IMR-90 (cell line): ENCODE data around the gene LNX1. TPM values are rescaled to one million over a fixed set of nuclear protein-coding genes. Genes with fewer than 3 reads are reported as not detected.

ENCODE experiments used
- ATAC-seq: fragments of 200-7000 bp; cut with Tn5 transposase; 2 replicates; pipeline ENCODE4 v1.9.1; 2020; ENCODE audit warnings: low read depth, mild to moderate bottlenecking, moderate library complexity
- BruUV-seq: library from RNA; stranded (reverse); fragments of 400-500 nt; replicated peaks from 2 replicates; lab custom pipeline; 2021; lab: Mats Ljungman, UMichigan
- CTCF ChIA-PET: fragments of 300-600 bp; formaldehyde crosslinking; extraction: SDS; loops from one replicate; lab custom pipeline; 2021; ENCODE audit warnings: antibody characterized with exemption; lab: Yijun Ruan, JAX
- POLR2A ChIA-PET: fragments of 300-600 bp; sonication (Branson Sonifier 250); formaldehyde crosslinking; loops from one replicate; lab custom pipeline; 2022; ENCODE audit warnings: antibody characterized with exemption; ENCODE audit not compliant: unreplicated experiment; lab: Charles Lee
- DNase-seq: peaks from one replicate; pipeline ENCODE4 v3.0.0; 2013
- H2AFZ ChIP-seq: replicated peaks from 2 replicates; pipeline ENCODE3; 2013; ENCODE audit warnings: low read length, mild to moderate bottlenecking; ENCODE audit not compliant: poor library complexity
- H2AK5ac ChIP-seq: 2 replicates; pipeline ENCODE4 v1.6.1; 2013; ENCODE audit warnings: low read depth, low read length, inconsistent platforms
- H2AK9ac ChIP-seq: replicated peaks from 2 replicates; pipeline ENCODE3; 2013; ENCODE audit warnings: mild to moderate bottlenecking, low read depth, low read length, moderate library complexity; ENCODE audit not compliant: poor library complexity
- H2BK120ac ChIP-seq: 2 replicates; pipeline ENCODE4 v1.6.1; 2013; ENCODE audit warnings: low read depth, low read length, inconsistent platforms
- H2BK15ac ChIP-seq: 3 replicates; pipeline ENCODE4 v1.6.1; 2013; ENCODE audit warnings: low read depth, low read length, inconsistent platforms
- H2BK20ac ChIP-seq: 2 replicates; pipeline ENCODE4 v1.6.1; 2013; ENCODE audit warnings: low read depth, mild to moderate bottlenecking, inconsistent platforms, low read length, moderate library complexity
- H2BK5ac ChIP-seq: 2 replicates; pipeline ENCODE4 v1.6.1; 2013; ENCODE audit warnings: mild to moderate bottlenecking, low read depth, low read length, inconsistent platforms; ENCODE audit not compliant: poor library complexity, severe bottlenecking
- H3K14ac ChIP-seq: replicated peaks from 2 replicates; pipeline ENCODE4 v1.6.1; 2013; ENCODE audit warnings: low read depth, low read length, inconsistent platforms
- H3K18ac ChIP-seq: 2 replicates; pipeline ENCODE4 v1.6.1; 2013; ENCODE audit warnings: low read depth, low read length, control low read depth
- H3K23ac ChIP-seq: 2 replicates; pipeline ENCODE4 v1.6.1; 2013; ENCODE audit warnings: low read depth, low read length, inconsistent platforms
- H3K27ac ChIP-seq: 2 replicates; pipeline ENCODE4 v1.5.1; 2013; ENCODE audit warnings: mild to moderate bottlenecking, control low read depth, low read length; ENCODE audit not compliant: insufficient read depth
- H3K27me3 ChIP-seq: 2 replicates; pipeline ENCODE4 v1.6.1; 2013; ENCODE audit warnings: low read length; ENCODE audit not compliant: control insufficient read depth, insufficient read depth
- H3K36me3 ChIP-seq: 2 replicates; pipeline ENCODE4 v1.6.1; 2013; ENCODE audit warnings: low read length, mixed read lengths; ENCODE audit not compliant: control insufficient read depth, insufficient read depth
- H3K4ac ChIP-seq: 2 replicates; pipeline ENCODE4 v1.6.1; 2013; ENCODE audit warnings: low read depth, low read length, inconsistent platforms
- H3K4me1 ChIP-seq: 2 replicates; pipeline ENCODE4 v1.6.1; 2013; ENCODE audit warnings: low read length, mixed read lengths; ENCODE audit not compliant: control insufficient read depth, insufficient read depth
- H3K4me2 ChIP-seq: 2 replicates; pipeline ENCODE4 v1.6.1; 2013; ENCODE audit warnings: low read depth, mild to moderate bottlenecking, control low read depth, low read length, moderate library complexity
- H3K4me3 ChIP-seq: 2 replicates; pipeline ENCODE4 v1.5.1; 2013; ENCODE audit warnings: low read depth, mild to moderate bottlenecking, control low read depth, low read length, moderate library complexity; ENCODE audit not compliant: insufficient read depth
- H3K56ac ChIP-seq: 2 replicates; pipeline ENCODE4 v1.6.1; 2013; ENCODE audit warnings: low read length, inconsistent platforms; ENCODE audit not compliant: insufficient read depth; ENCODE audit errors: extremely low read depth
- H3K79me1 ChIP-seq, 2 experiments: 2 replicates each; pipeline ENCODE4 v1.6.1; 2013; ENCODE audit warnings: low read length in 2 of 2, inconsistent platforms in 1 of 2, low read depth in 1 of 2
- H3K9ac ChIP-seq: 2 replicates; pipeline ENCODE4 v1.6.1; 2013; ENCODE audit warnings: low read depth, low read length, control low read depth
- H3K9me1 ChIP-seq: 2 replicates; pipeline ENCODE4 v1.6.1; 2013; ENCODE audit warnings: low read length, inconsistent platforms; ENCODE audit not compliant: insufficient read depth
- H3K9me3 ChIP-seq: 2 replicates; pipeline ENCODE4 v1.6.1; 2013; ENCODE audit warnings: low read length; ENCODE audit not compliant: control insufficient read depth, insufficient read depth
- H4K20me1 ChIP-seq: 2 replicates; pipeline ENCODE4 v1.6.1; 2013; ENCODE audit warnings: low read length, inconsistent platforms; ENCODE audit not compliant: insufficient read depth
- H4K5ac ChIP-seq: 2 replicates; pipeline ENCODE4 v1.6.1; 2013; ENCODE audit warnings: mild to moderate bottlenecking, low read depth, low read length, control low read depth
- H4K8ac ChIP-seq, 2 experiments: 2 replicates each; pipeline ENCODE4 v1.6.1; 2013; ENCODE audit warnings: low read depth in 2 of 2, low read length in 2 of 2, control low read depth in 1 of 2, inconsistent platforms in 1 of 2
- H4K91ac ChIP-seq: 2 replicates; pipeline ENCODE4 v1.6.1; 2013; ENCODE audit warnings: low read depth, low read length, inconsistent platforms; ENCODE audit not compliant: insufficient read depth
- BHLHE40 ChIP-seq: fragments of 150-350 bp; IDR thresholded peaks from 2 replicates; pipeline ENCODE4 v1.6.1; 2016; ENCODE audit warnings: mild to moderate bottlenecking, low read depth, low read length
- CEBPB ChIP-seq: IDR thresholded peaks from 2 replicates; pipeline ENCODE4 v1.6.1; 2012; ENCODE audit warnings: low read depth, low read length, improper control_type of control experiment
- CHD1 ChIP-seq: IDR thresholded peaks from 2 replicates; pipeline ENCODE4 v1.6.1; 2012; ENCODE audit warnings: low read depth, low read length, improper control_type of control experiment
- FOS ChIP-seq: fragments of 150-350 bp; IDR thresholded peaks from 2 replicates; pipeline ENCODE4 v1.6.1; 2016; ENCODE audit warnings: low read depth, low read length
- MAFK ChIP-seq: IDR thresholded peaks from 2 replicates; pipeline ENCODE4 v1.6.1; 2012; ENCODE audit warnings: low read depth, low read length, improper control_type of control experiment
- MAZ ChIP-seq: IDR thresholded peaks from 2 replicates; pipeline ENCODE4 v1.6.1; 2012; ENCODE audit warnings: low read depth, mild to moderate bottlenecking, low read length, improper control_type of control experiment, moderate library complexity, borderline replicate concordance
- NFE2L2 ChIP-seq: fragments of 150-350 bp; IDR thresholded peaks from 2 replicates; pipeline ENCODE4 v1.6.1; 2016; ENCODE audit warnings: low read depth, mild to moderate bottlenecking, low read length
- POLR2A ChIP-seq: IDR thresholded peaks from 2 replicates; pipeline ENCODE4 v1.6.1; 2012; ENCODE audit warnings: mild to moderate bottlenecking, low read depth, low read length
- RAD21 ChIP-seq: IDR thresholded peaks from 2 replicates; pipeline ENCODE4 v1.6.1; 2012; ENCODE audit warnings: low read length, improper control_type of control experiment
- RCOR1 ChIP-seq: IDR thresholded peaks from 2 replicates; pipeline ENCODE4 v1.6.1; 2012; ENCODE audit warnings: mild to moderate bottlenecking, low read length, improper control_type of control experiment; ENCODE audit not compliant: insufficient replicate concordance
- RFX5 ChIP-seq: IDR thresholded peaks from 2 replicates; pipeline ENCODE4 v1.8.0; 2012; ENCODE audit warnings: low read depth, mild to moderate bottlenecking, low read length, moderate library complexity
- SMC3 ChIP-seq: fragments of 150-350 bp; IDR thresholded peaks from 2 replicates; pipeline ENCODE4 v1.6.1; 2016; ENCODE audit warnings: low read depth, mild to moderate bottlenecking, antibody characterized with exemption, low read length, moderate library complexity
- WGBS, 2 experiments: methylation state at CpG; one replicate each; pipeline versions ENCODE4 v1.1.5 to v1.1.7; 2013; ENCODE audit warnings: missing lambda C conversion rate in 2 of 2; ENCODE audit not compliant: insufficient read length in 1 of 2; ENCODE audit errors: extremely low coverage in 2 of 2; 5-methylcytosine and 5-hydroxymethylcytosine counted together
- dilution Hi-C: fragments of 300-500 bp; cut with HindIII; formaldehyde crosslinking; loops from one replicate; pipeline ENCODE4 v1.14.3; 2018; ENCODE audit warnings: low sequenced_read_pairs; ENCODE audit not compliant: unreplicated experiment
- in situ Hi-C: fragments of 300-500 bp; cut with MboI; formaldehyde crosslinking; loops from 3 replicates; pipeline ENCODE4 v1.14.3; 2019; ENCODE audit warnings: low sequenced_read_pairs, inconsistent platforms, mixed read lengths
- intact Hi-C: fragments of 100-400 bp; cut with micrococcal nuclease; formaldehyde crosslinking; loops from 2 replicates; pipeline ENCODE4 v1.10.0; 2022
- polyA plus RNA-seq, 3 experiments: library from polyadenylated mRNA; depleted of rRNA; stranded (reverse); fragments of >200 nt; gene quantifications; 2 replicates each; pipeline ENCODE4 v1.2.3, GENCODE V29; 2012; ENCODE audit warnings: low replicate concordance in 1 of 3
- total RNA-seq: library from RNA; depleted of rRNA; stranded (reverse); fragments of >200 nt; gene quantifications from 2 replicates; pipeline ENCODE4 v1.2.3, GENCODE V29; 2012
- TF ChIP-seq, protein P1 (sequence below): conservative IDR thresholded peaks from 2 replicates; pipeline ENCODE4 v1.5.1; 2012; ENCODE audit warnings: mild to moderate bottlenecking, low read depth, low read length, improper control_type of control experiment

Gene LNX1
- total and polyA plus RNA-seq, 2 of the 4 experiments (the other 2 are of a cell fraction), result 0.15 to 0.36 TPM

GRCh38 chr4:53512608-53513007 is 78.7 kb downstream of the LNX1 start:
- Histone ChIP-seq H3K4me3 (no peak overlapping the region), H4K91ac (no peak overlapping the region), H3K9me3 (no peaks in the 10 kb centered on the region), H2AFZ (no peak overlapping the region), H2AK9ac (no peak overlapping the region), H2BK15ac (no peak overlapping the region), H3K9me1 (peaks cover 5% of the 10 kb centered on the region; the same call in 1 of the 2 replicates), H3K27ac (no peak overlapping the region), H3K36me3 (no peaks in the 10 kb centered on the region), H3K27me3 (no peaks in the 10 kb centered on the region), H3K56ac (no peak overlapping the region), H2AK5ac (no peak overlapping the region), H3K9ac (no peak overlapping the region), H3K14ac (no peak overlapping the region), H2BK5ac (no peak overlapping the region), H3K4ac (no peak overlapping the region), H3K4me2 (no peak overlapping the region), H4K20me1 (no peaks in the 10 kb centered on the region), H2BK20ac (no peak overlapping the region), H3K23ac (no peak overlapping the region), H3K79me1 (0 out of 4 replicates have a peak, but pooled peaks cover 0 to 3% of the 10 kb centered on the region in 2 experiments), H4K5ac (no peak overlapping the region), H3K4me1 (peaks cover 6% of the 10 kb centered on the region), H2BK120ac (no peak overlapping the region), H3K18ac (no peak overlapping the region), H4K8ac (no peak overlapping the region)
- BruUV-seq, result no TSS peak
- DNase-seq (no peak), ATAC-seq (no peak)
- dilution Hi-C loops, result no loop called here
- CTCF ChIA-PET, result no interaction called here
- in situ Hi-C loops, result no loop called here
- WGBS, 2 experiments, result no CpG with 5 or more reads among the region's 3 CpGs
- POLR2A ChIA-PET, result no interaction called here
- TF ChIP-seq RAD21 (no peak), CHD1 (no peak), SMC3 (no peak), RFX5 (no peak), POLR2A (no peak), MAFK (no peak), RCOR1 (no peak), FOS (no peak), NFE2L2 (no peak), CEBPB (no peak), BHLHE40 (no peak), MAZ (no peak)
- TF ChIP-seq, protein P1, sequence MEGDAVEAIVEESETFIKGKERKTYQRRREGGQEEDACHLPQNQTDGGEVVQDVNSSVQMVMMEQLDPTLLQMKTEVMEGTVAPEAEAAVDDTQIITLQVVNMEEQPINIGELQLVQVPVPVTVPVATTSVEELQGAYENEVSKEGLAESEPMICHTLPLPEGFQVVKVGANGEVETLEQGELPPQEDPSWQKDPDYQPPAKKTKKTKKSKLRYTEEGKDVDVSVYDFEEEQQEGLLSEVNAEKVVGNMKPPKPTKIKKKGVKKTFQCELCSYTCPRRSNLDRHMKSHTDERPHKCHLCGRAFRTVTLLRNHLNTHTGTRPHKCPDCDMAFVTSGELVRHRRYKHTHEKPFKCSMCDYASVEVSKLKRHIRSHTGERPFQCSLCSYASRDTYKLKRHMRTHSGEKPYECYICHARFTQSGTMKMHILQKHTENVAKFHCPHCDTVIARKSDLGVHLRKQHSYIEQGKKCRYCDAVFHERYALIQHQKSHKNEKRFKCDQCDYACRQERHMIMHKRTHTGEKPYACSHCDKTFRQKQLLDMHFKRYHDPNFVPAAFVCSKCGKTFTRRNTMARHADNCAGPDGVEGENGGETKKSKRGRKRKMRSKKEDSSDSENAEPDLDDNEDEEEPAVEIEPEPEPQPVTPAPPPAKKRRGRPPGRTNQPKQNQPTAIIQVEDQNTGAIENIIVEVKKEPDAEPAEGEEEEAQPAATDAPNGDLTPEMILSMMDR, result no peak
- intact Hi-C loops, result no loop called here
